ENCODE measurements around the gene PALLD.
"Not testable (repeated sequence)": the region's sequence is repeated elsewhere in the genome, so short reads cannot be mapped to it uniquely, and the experiment has no call there.

Gene PALLD

GRCh38 chr4:168491563-168491962, 5.3 kb upstream of the PALLD start:
- no peak for DNase-seq (ENCODE audit: low read depth in 2 of 2)

- no peak for DNase-seq (ENCODE audit: low read depth in 2 of 2)
Measured at GRCh38 chr4:168498251-168498650, 1.4 kb downstream of the PALLD start.

- DNase-seq (ENCODE audit: low read depth in 2 of 2): no peak
Measured at GRCh38 chr4:168499241-168499640, 2.4 kb downstream of the PALLD start.

- no peak for DNase-seq (ENCODE audit: low read depth in 2 of 2)
Measured at GRCh38 chr4:168501407-168501806, 4.6 kb downstream of the PALLD start.

- DNase-seq (ENCODE audit: low read depth in 2 of 2): no peak
Measured at GRCh38 chr4:168502861-168503260, 6.0 kb downstream of the PALLD start.

GRCh38 chr4:168503652-168504362, 7.0 kb downstream of the PALLD start:
- no peak for DNase-seq (ENCODE audit: low read depth in 2 of 2)

GRCh38 chr4:168504526-168504925, 7.7 kb downstream of the PALLD start:
- DNase-seq (ENCODE audit: low read depth in 2 of 2): no peak

DNA sequence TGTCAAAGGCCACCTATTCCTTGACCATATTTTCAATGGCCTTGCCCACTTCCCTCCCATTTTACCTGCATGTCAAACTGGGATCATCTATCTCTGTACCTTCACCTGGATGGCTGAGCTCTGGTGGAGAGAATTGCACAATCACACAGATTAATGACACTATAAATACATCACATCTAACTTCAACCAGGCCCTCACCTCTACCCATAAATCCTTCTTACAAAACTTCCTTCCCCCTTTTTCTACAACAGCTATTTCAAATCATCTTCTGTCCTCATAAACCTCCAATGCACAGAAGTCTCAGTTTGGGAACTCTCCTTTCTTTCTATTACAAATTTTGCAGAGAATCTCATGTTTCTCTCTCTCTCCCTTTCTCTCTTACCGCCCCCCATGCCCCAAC, 9.2 kb downstream of the PALLD start:
- no peak for DNase-seq (ENCODE audit: low read depth in 2 of 2)

- DNase-seq (ENCODE audit: low read depth in 2 of 2): no peak
Measured at GRCh38 chr4:168507178-168507815, 10.4 kb downstream of the PALLD start.

DNA sequence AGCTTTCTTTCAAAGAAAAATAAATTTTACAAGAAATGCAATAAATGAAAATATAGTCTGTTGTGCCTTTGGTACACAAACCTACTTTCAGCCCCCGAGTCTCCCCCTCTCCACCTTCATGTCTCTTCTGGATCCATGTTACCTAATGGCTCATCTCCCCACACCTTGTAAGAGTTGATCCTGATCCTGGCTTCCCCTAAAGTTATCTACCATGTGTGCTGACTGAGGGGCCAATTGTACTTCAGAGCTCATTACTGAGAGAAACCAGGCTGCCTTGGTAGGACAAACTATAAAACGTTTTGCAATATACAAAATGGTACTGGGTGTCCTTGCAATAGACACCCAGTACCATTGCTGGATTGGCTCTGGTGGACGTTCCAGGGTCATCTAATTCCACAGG, 11.8 kb downstream of the PALLD start:
- no peak for DNase-seq (ENCODE audit: low read depth in 2 of 2)

- DNase-seq (ENCODE audit: low read depth in 2 of 2): peak in 1 of 2 donors; percentile 13
Measured at GRCh38 chr4:168509786-168510185, 12.9 kb downstream of the PALLD start.

GRCh38 chr4:168511780-168512489, 15.1 kb downstream of the PALLD start:
- peak; percentile 24 to 35 for DNase-seq (ENCODE audit: low read depth in 2 of 2)

DNA sequence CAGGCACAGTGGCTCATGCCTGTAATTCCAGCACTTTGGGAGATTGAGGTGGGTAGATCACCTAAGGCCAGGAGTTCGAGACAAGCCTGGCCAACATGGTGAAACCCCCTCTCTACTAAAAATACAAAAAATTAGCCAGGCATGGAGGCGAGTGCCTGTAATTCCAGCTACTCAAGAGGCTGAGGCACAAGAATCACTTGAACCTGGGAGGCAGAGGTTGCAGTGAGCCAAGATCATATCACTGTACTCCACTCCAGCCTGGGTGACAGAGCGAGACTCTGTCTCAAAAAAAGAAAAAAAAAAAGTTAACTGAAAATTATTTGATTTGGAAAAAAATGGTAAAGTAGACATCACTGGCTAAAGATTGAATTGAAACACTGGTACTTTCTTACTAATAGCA, 17.0 kb downstream of the PALLD start:
- not testable (repeated sequence) for DNase-seq (ENCODE audit: low read depth in 2 of 2)

- no peak for DNase-seq (ENCODE audit: low read depth in 2 of 2)
Measured at GRCh38 chr4:168514249-168514852, 17.5 kb downstream of the PALLD start.

DNA sequence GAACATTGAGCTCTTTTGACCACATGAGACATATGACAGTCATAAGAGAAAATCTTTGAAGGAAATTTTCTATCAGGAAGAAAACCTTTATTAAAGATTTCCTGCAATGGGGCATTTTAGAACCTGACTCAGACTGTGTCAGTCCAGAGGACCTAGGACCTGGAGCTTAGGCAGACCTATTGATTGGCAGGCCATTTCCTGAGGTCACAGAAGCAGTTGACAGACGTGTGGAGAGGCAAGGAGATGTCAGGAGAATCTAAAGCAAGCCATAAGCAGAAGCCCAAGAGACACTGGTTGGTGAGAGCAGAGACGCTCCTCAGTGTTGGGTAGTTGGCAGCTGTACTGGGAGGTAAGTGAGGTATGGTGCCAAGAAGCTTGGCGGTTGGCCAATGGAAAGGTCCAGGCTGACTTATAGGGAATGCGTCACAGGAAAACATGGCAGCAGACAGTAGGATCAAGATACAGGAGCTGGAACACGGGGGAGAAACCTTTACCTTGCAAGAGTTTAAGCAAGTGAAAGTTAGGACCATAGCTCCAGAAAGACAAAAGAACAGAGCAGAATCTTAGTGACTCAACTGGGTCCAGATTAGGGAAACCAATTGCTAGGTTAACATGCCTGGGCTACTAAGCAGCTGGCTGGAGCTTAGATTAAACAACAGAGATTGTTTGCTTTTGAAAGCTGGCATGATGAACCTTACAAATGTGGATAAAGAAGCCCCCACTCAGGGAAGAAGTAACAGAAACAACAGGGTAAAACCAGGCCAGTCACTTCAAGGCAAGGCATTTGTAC, 18.6 kb downstream of the PALLD start:
- no peak for DNase-seq (ENCODE audit: low read depth in 2 of 2)

DNA sequence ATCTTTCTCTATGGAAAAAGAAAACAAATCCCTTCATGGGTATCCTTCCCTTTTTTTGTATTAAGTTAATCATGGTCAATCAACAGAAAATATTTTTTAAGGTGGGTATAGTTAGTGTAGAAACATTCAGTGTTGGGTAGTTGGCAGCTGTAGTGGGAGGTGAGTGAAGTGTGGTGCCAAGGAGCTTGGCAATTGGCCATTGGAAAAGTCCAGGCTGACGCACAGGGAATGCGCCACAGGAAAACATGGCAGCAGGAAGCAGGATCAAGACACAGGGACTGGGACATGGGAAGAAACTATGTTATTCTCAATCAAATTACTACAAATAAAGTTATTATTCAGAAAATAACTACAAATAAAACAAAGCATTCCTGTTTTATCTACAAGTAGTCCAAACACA, 20.0 kb downstream of the PALLD start:
- no peak for DNase-seq (ENCODE audit: low read depth in 2 of 2)

DNA sequence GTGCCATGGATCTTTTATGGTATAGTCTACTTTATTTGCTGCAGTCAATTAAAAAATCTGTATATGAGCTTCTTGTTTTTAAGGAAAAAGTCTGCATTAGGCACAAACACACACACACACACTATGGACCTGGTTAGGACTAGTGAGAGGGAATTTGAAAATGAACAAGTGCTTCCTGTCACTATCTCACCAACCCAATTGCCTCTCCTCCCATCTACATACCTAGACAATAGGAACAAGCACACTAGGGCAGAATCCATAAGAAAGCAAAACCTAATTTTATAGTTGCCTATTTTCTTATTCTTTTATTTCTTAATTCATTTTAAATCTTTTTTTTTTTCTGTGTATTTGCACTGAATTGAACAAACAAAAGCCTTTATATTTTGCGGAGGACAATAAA, 22.7 kb downstream of the PALLD start:
- no peak for DNase-seq (ENCODE audit: low read depth in 2 of 2)

DNA sequence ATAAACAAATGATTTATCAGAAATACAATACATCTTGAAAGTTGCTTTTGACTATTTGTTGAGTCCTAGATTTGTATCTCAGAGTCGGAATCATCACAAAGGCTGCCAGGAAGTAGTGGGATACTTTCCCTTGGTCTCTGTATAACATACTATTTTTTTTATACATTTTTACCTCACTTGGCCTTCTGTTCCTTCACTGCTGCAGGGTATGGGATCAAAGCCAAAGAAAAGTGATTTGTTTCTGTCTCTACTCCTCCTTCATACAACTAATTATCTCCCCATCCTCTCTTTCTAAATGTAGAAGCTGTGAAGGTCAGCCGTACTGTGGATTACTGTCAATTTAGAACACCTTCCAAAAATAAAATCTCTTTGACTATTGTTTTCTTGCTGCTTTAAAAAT, 24.9 kb downstream of the PALLD start:
- DNase-seq (ENCODE audit: low read depth in 2 of 2): no peak

DNA sequence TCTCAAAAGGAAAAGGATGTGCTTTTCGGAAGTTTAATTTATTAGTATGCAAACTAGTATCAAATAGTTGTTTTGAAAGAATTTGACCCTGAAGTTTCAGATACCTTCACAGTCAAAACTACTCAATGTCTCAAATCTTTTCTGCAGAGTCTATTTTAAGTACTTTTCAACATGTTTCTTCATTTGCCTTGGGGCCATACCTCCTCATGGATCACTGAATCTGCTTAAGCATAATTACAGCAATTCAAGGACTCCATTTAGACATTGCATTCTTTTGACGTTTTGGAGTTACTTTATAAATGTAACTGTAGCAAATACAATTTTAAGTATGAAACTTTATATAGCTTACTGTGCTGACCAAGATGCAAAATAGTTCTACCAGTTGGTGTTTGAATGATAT, 25.5 kb downstream of the PALLD start:
- DNase-seq (ENCODE audit: low read depth in 2 of 2): no peak

DNA sequence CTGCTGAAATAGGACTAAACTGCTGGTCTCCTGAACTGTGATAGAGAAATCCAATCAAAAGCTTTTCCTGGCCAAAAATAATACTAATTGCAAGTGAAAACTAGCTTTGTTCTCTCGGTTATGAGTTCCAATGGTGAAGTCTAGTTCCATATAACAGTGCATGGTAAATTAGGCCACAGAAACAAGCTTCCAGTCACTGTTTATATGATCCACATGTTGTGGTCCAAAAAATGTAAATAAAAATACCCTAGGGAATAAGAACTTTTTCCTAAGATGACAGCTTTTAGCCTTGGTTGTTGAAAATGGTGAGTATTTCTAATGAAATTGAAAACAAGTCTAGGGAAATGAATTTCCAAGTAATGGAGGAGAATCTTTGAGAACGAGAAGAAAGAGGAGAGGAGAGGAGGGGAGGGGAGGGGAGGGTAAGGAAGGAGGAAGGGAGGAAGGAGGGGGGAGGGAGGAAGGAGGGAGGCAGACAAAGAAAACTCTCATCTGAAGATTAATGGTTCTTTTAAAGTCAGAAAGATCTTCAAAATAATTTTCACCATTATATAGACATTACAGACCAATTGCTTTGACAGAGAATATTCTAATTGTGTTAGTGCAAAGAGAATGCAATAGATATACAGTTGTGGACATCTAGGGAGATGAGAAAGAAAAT, 26.1 kb downstream of the PALLD start:
- DNase-seq (ENCODE audit: low read depth in 2 of 2): no peak

DNA sequence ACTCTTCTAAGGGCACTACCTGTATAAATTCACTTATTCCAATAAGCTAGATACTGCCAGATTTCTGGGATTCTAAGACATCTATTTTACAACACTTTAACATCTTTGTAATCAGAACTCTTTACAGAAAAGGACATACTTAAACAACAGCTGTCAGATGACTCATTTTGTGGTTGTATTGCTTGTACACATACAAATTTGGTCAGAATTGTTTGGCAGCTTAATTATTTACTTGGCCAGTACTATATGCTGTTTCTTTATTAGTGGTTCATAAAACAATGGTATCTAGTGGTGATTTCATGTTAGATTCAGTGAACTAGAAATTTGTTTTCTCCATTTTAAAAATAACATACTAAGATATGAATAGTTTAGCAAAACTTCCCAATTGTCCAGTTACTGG, 27.2 kb downstream of the PALLD start:
- DNase-seq (ENCODE audit: low read depth in 2 of 2): no peak
